ENCODE data around the gene EIF4ENIF1. TPM values are rescaled to one million over a fixed set of nuclear protein-coding genes. Genes with fewer than 3 reads are reported as not detected.
A peak's percentile ranks its signal among the peaks of the same experiment; 100 is the strongest.
"Not testable (repeated sequence)": the region's sequence is repeated elsewhere in the genome, so short reads cannot be mapped to it uniquely, and the experiment has no call there.

Gene EIF4ENIF1
- total and polyA plus RNA-seq, 3 donors from 2014 or later = 74.6 to 127 (median 79.7) TPM

- 78 to 88% methylated on average over 1 of the region's 1 CpG for WGBS, 2 donors
- intact Hi-C loops (cut with DNase I; ENCODE audit: low total_unique reads) = no loop called here
- H3K27ac ChIP-seq = peak overlapping the region in 1 of 2 donors; percentile 60
Measured at GRCh38 chr22:31532060-31532459, 42.4 kb upstream of the EIF4ENIF1 start.

GRCh38 chr22:31530823-31531195 lies 41.2 kb upstream of the EIF4ENIF1 start:
- TF ChIP-seq, protein P1, sequence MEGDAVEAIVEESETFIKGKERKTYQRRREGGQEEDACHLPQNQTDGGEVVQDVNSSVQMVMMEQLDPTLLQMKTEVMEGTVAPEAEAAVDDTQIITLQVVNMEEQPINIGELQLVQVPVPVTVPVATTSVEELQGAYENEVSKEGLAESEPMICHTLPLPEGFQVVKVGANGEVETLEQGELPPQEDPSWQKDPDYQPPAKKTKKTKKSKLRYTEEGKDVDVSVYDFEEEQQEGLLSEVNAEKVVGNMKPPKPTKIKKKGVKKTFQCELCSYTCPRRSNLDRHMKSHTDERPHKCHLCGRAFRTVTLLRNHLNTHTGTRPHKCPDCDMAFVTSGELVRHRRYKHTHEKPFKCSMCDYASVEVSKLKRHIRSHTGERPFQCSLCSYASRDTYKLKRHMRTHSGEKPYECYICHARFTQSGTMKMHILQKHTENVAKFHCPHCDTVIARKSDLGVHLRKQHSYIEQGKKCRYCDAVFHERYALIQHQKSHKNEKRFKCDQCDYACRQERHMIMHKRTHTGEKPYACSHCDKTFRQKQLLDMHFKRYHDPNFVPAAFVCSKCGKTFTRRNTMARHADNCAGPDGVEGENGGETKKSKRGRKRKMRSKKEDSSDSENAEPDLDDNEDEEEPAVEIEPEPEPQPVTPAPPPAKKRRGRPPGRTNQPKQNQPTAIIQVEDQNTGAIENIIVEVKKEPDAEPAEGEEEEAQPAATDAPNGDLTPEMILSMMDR (IDR thresholded peaks at IDR 0.05) = no peak
- TF ChIP-seq POLR2A (IDR thresholded peaks at IDR 0.05) = no peak
- WGBS, 2 donors = 39 to 46% methylated on average over 3 of the region's 3 CpGs
- intact Hi-C loops (cut with DNase I; ENCODE audit: low total_unique reads) = no loop called here
- DNase-seq = no peak
- H3K27me3 ChIP-seq = no peaks in the 10 kb centered on the region
- H3K9me3 ChIP-seq = no peaks in the 10 kb centered on the region
- peaks cover 12% of the 10 kb centered on the region for H3K4me1 ChIP-seq
- no peak overlapping the region for H3K27ac ChIP-seq
- no peaks in the 10 kb centered on the region for H3K36me3 ChIP-seq (ENCODE audit: low read depth, missing control alignments)
- no peak overlapping the region for H3K4me3 ChIP-seq

More at GRCh38 chr22:31532060-31532459, 42.4 kb upstream of the EIF4ENIF1 start:
- Histone ChIP-seq H3K36me3 (ENCODE audit: low read depth, missing control alignments) (no peaks in the 10 kb centered on the region), H3K27me3 (no peaks in the 10 kb centered on the region), H3K4me1 (peaks cover 12% of the 10 kb centered on the region), H3K4me3 (no peak overlapping the region), H3K9me3 (no peaks in the 10 kb centered on the region)
- no peak for DNase-seq
- TF ChIP-seq, protein P1 (IDR thresholded peaks at IDR 0.05) = no peak
- TF ChIP-seq POLR2A (IDR thresholded peaks at IDR 0.05) = no peak

- Histone ChIP-seq H3K4me3 (no peak overlapping the region), H3K36me3 (ENCODE audit: low read depth, missing control alignments) (no peaks in the 10 kb centered on the region), H3K9me3 (no peaks in the 10 kb centered on the region), H3K27me3 (no peaks in the 10 kb centered on the region), H3K27ac (no peak overlapping the region), H3K4me1 (no peaks in the 10 kb centered on the region)
- intact Hi-C loops (cut with DNase I; ENCODE audit: low total_unique reads) = no loop called here
- TF ChIP-seq, protein P1 (IDR thresholded peaks at IDR 0.05) = no peak
- no peak for TF ChIP-seq POLR2A (IDR thresholded peaks at IDR 0.05)
- 88 to 93% methylated on average over 7 of the region's 7 CpGs for WGBS, 2 donors
- DNase-seq = no peak
Measured at GRCh38 chr22:31526270-31526669, 36.6 kb upstream of the EIF4ENIF1 start.

GRCh38 chr22:31524132-31524531 lies 34.5 kb upstream of the EIF4ENIF1 start:
- H3K4me3 ChIP-seq; H3K9me3 ChIP-seq; H3K27me3 ChIP-seq; H3K4me1 ChIP-seq; DNase-seq; H3K36me3 ChIP-seq (ENCODE audit: low read depth, missing control alignments); intact Hi-C loops (cut with DNase I; ENCODE audit: low total_unique reads); H3K27ac ChIP-seq: not testable (repeated sequence)
- 95 to 96% methylated on average over 5 of the region's 5 CpGs for WGBS, 2 donors

DNA sequence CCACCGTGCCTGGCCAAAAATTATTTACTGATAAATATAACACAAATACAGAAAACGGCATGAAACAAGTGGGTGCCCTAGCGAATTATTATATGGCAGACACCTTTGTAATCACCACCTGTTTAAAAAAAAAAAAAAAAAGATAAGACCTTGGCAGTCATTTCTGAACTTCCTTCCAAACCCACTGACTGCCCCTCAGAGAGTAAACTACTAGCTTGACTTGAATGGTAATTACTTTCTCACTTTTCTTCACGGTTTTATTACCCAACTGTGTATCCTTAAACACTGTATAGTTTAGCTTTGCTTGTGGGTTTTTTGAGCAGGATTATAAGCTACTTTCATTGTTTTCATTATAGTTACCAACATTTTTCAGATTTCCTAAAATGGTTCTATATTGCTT lies 30.4 kb upstream of the EIF4ENIF1 start:
- TF ChIP-seq, protein P1 (IDR thresholded peaks at IDR 0.05) = no peak
- H3K4me3 ChIP-seq = no peak overlapping the region
- WGBS, 2 donors = 83 to 88% methylated on average over 4 of the region's 4 CpGs
- no peaks in the 10 kb centered on the region for H3K27me3 ChIP-seq
- DNase-seq = no peak
- H3K9me3 ChIP-seq = no peaks in the 10 kb centered on the region
- no peaks in the 10 kb centered on the region for H3K4me1 ChIP-seq
- H3K36me3 ChIP-seq (ENCODE audit: low read depth, missing control alignments) = no peaks in the 10 kb centered on the region
- no peak overlapping the region for H3K27ac ChIP-seq
- intact Hi-C loops (cut with DNase I; ENCODE audit: low total_unique reads) = no loop called here
